Keratinocyte (primary cell): Measurements from ENCODE around the gene LCT. TPM values are rescaled to one million over a fixed set of nuclear protein-coding genes. Genes with fewer than 3 reads are reported as not detected.
"Not testable (repeated sequence)": the region's sequence is repeated elsewhere in the genome, so short reads cannot be mapped to it uniquely, and the experiment has no call there.

Experiments used
- DNase-seq: peaks from one replicate; pipeline ENCODE4 v3.0.0-alpha.2; 2011; ENCODE audit warnings: low read depth, missing footprints, low spot score
- FAIRE-seq: peaks from 2 replicates; lab custom pipeline; 2011; peaks lifted over from hg19 to GRCh38; lab: Jason Lieb, UNC
- H2AFZ ChIP-seq: 2 replicates; pipeline ENCODE4 v1.6.0; 2012; ENCODE audit warnings: low read length, control low read depth, inconsistent platforms; ENCODE audit not compliant: control insufficient read depth
- H3K27ac ChIP-seq: 2 replicates; pipeline ENCODE4 v1.5.1; 2011; ENCODE audit warnings: low read length; ENCODE audit not compliant: control insufficient read depth, insufficient read depth
- H3K27me3 ChIP-seq: 3 replicates; pipeline ENCODE4 v1.6.0; 2011; ENCODE audit warnings: low read length; ENCODE audit not compliant: control insufficient read depth, insufficient read depth; ENCODE audit errors: extremely low read depth
- H3K36me3 ChIP-seq, 2 experiments: 2 replicates in 1 of 2; 3 replicates in 1 of 2; pipeline ENCODE4 v1.5.1; 2011; ENCODE audit warnings: low read length in 2 of 2, mild to moderate bottlenecking in 1 of 2; ENCODE audit not compliant: control insufficient read depth in 2 of 2, insufficient read depth in 2 of 2; ENCODE audit errors: extremely low read depth in 1 of 2
- H3K4me1 ChIP-seq: 3 replicates; pipeline ENCODE4 v1.5.1; 2011; ENCODE audit warnings: low read length; ENCODE audit not compliant: control insufficient read depth, insufficient read depth; ENCODE audit errors: extremely low read depth
- H3K4me2 ChIP-seq: 3 replicates; pipeline ENCODE4 v1.6.0; 2011; ENCODE audit warnings: low read depth, low read length; ENCODE audit not compliant: control insufficient read depth, insufficient read depth; ENCODE audit errors: extremely low read depth
- H3K4me3 ChIP-seq, 3 experiments: fragments of 200-600 bp in 1 of 3; sonication (generic) in 1 of 3; 2 replicates in 2 of 3; 3 replicates in 1 of 3; pipeline ENCODE4 v1.5.1; 2011 to 2016; ENCODE audit warnings: low read length in 3 of 3, mild to moderate bottlenecking in 3 of 3, control low read depth in 2 of 3, inconsistent platforms in 1 of 3, low read depth in 1 of 3, mixed read lengths in 1 of 3, mixed run types in 1 of 3, moderate library complexity in 1 of 3; ENCODE audit not compliant: control insufficient read depth in 2 of 3, insufficient read depth in 2 of 3; ENCODE audit errors: extremely low read depth in 1 of 3
- H3K79me2 ChIP-seq: 2 replicates; pipeline ENCODE4 v1.6.0; 2012; ENCODE audit warnings: low read length; ENCODE audit not compliant: control insufficient read depth, insufficient read depth
- H3K9ac ChIP-seq: 3 replicates; pipeline ENCODE4 v1.6.0; 2011; ENCODE audit warnings: low read length; ENCODE audit not compliant: control insufficient read depth, insufficient read depth; ENCODE audit errors: extremely low read depth
- H3K9me1 ChIP-seq: 3 replicates; pipeline ENCODE4 v1.6.0; 2011; ENCODE audit warnings: low read length; ENCODE audit not compliant: control insufficient read depth, insufficient read depth; ENCODE audit errors: extremely low read depth
- H3K9me3 ChIP-seq: 2 replicates; pipeline ENCODE4 v1.5.1; 2012; ENCODE audit warnings: low read depth, low read length; ENCODE audit not compliant: control insufficient read depth
- H4K20me1 ChIP-seq: 3 replicates; pipeline ENCODE4 v1.6.0; 2011; ENCODE audit warnings: low read length; ENCODE audit not compliant: control insufficient read depth, insufficient read depth; ENCODE audit errors: extremely low read depth
- EZH2 ChIP-seq: IDR thresholded peaks from one replicate; pipeline ENCODE4 v1.6.1; 2012; ENCODE audit warnings: inconsistent platforms, mild to moderate bottlenecking, low read length, moderate library complexity
- dilution Hi-C: fragments of 300-500 bp; cut with MboI; formaldehyde crosslinking; loops from one replicate; pipeline ENCODE4 v1.7.0; 2020; ENCODE audit warnings: low sequenced_read_pairs; ENCODE audit not compliant: extremely low pct_ligation_motif_present
- polyA plus RNA-seq, 5 experiments: library from polyadenylated mRNA; depleted of rRNA in 3 of 5; stranded (reverse) in 3 of 5; stranded (forward) in 1 of 5; unstranded in 1 of 5; fragments of >200 nt; gene quantifications; 1 replicate in 1 of 5; 2 replicates in 3 of 5; 3 replicates in 1 of 5; pipeline versions ENCODE4 v1.2.1 to v1.2.3, GENCODE V29; 2011 to 2012; ENCODE audit warnings: missing spikeins in 2 of 5, low read depth in 1 of 5, low replicate concordance in 1 of 5
- TF ChIP-seq, protein P1 (sequence below), 3 experiments: IDR thresholded peaks in 1 of 3; conservative IDR thresholded peaks in 1 of 3; optimal IDR thresholded peaks in 1 of 3; 2 replicates in 2 of 3; 3 replicates in 1 of 3; pipeline versions ENCODE3 to v1.5.1; 2011; ENCODE audit warnings: low read length in 3 of 3, mild to moderate bottlenecking in 3 of 3, moderate library complexity in 2 of 3, control low read depth in 1 of 3, inconsistent platforms in 1 of 3; ENCODE audit not compliant: insufficient read depth in 2 of 3; ENCODE audit errors: extremely low read depth in 1 of 3

The LCT gene
- polyA plus RNA-seq, 1 donor (not counting 4 experiments of a cell fraction or from before 2014, with no cell fraction given): 0.01 TPM

DNA sequence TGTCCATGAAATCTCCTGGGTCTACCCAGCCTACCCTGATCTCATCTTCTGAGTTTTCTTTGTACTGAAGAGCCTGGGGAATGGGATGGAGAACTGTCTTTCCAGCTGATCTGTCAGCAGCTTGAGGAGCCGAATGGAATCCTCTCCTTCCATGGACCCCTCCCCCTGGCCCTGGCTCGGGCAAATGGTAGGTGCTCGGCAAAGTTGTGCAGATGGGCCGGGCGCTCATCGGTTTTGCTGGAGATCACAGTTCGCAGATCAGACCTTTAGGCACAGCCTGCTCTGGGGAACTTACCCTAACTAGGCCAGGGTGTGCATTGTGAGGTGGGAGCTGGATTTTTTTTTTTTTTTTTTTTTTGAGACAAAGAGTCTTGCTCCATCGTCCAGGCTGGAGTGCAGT, 40.4 kb downstream of the LCT start:
- Histone ChIP-seq H3K9me1 (no peaks in the 10 kb centered on the region), H3K27me3 (no peaks in the 10 kb centered on the region), H3K36me3 (no peaks in the 10 kb centered on the region), H3K4me2 (no peak overlapping the region), H3K79me2 (no peaks in the 10 kb centered on the region), H3K9ac (no peak overlapping the region), H4K20me1 (no peaks in the 10 kb centered on the region), H3K9me3 (no peaks in the 10 kb centered on the region), H3K4me1 (peaks cover 18% of the 10 kb centered on the region), H2AFZ (no peak overlapping the region), H3K4me3 (no peak overlapping the region), H3K27ac (no peak overlapping the region)
- DNase-seq (no peak), FAIRE-seq (no peak)
- TF ChIP-seq EZH2: no peak
- TF ChIP-seq, protein P1, sequence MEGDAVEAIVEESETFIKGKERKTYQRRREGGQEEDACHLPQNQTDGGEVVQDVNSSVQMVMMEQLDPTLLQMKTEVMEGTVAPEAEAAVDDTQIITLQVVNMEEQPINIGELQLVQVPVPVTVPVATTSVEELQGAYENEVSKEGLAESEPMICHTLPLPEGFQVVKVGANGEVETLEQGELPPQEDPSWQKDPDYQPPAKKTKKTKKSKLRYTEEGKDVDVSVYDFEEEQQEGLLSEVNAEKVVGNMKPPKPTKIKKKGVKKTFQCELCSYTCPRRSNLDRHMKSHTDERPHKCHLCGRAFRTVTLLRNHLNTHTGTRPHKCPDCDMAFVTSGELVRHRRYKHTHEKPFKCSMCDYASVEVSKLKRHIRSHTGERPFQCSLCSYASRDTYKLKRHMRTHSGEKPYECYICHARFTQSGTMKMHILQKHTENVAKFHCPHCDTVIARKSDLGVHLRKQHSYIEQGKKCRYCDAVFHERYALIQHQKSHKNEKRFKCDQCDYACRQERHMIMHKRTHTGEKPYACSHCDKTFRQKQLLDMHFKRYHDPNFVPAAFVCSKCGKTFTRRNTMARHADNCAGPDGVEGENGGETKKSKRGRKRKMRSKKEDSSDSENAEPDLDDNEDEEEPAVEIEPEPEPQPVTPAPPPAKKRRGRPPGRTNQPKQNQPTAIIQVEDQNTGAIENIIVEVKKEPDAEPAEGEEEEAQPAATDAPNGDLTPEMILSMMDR (optimal IDR thresholded peaks at IDR 0.05 in 1 of 3, IDR thresholded peaks at IDR 0.05 in 1 of 3, conservative IDR thresholded peaks at IDR 0.05 in 1 of 3; ENCODE audit: extremely low read depth in 1 of 3, insufficient read depth in 2 of 3, low read length in 3 of 3): no peak
- dilution Hi-C loops: no loop called here

GRCh38 chr2:135795641-135796040, 41.3 kb downstream of the LCT start:
- H3K4me3 ChIP-seq, H3K9ac ChIP-seq, H3K36me3 ChIP-seq, H4K20me1 ChIP-seq, dilution Hi-C loops, H3K4me2 ChIP-seq, FAIRE-seq, H3K9me1 ChIP-seq, H3K79me2 ChIP-seq, H3K27ac ChIP-seq, H2AFZ ChIP-seq, H3K27me3 ChIP-seq, DNase-seq, H3K9me3 ChIP-seq: not testable (repeated sequence)
- H3K4me1 ChIP-seq: peaks cover 25% of the 10 kb centered on the region
